Nephron progenitor cell (in vitro differentiated cells): ENCODE measurements around the gene RFC1.
"Not testable (repeated sequence)": the region's sequence is repeated elsewhere in the genome, so short reads cannot be mapped to it uniquely, and the experiment has no call there.

ENCODE experiments used
- DNase-seq: peaks from one replicate; pipeline ENCODE4 v3.0.0; 2021
- H3K27ac Mint-ChIP-seq: 2 replicates; pipeline ENCODE4 v1.8.0; 2021; ENCODE audit warnings: mild to moderate bottlenecking, moderate library complexity, mixed read lengths
- H3K27me3 Mint-ChIP-seq: 2 replicates; pipeline ENCODE4 v1.8.0; 2021; ENCODE audit warnings: mild to moderate bottlenecking, low read depth, mixed read lengths; ENCODE audit not compliant: poor library complexity
- H3K36me3 Mint-ChIP-seq: 2 replicates; pipeline ENCODE4 v1.8.0; 2021; ENCODE audit warnings: low read depth, mixed read lengths
- H3K4me1 Mint-ChIP-seq: 2 replicates; pipeline ENCODE4 v1.8.0; 2021; ENCODE audit warnings: mixed read lengths
- H3K4me3 Mint-ChIP-seq: 2 replicates; pipeline ENCODE4 v1.8.0; 2021; ENCODE audit warnings: mild to moderate bottlenecking, moderate library complexity, mixed read lengths
- H3K9me3 Mint-ChIP-seq: 2 replicates; pipeline ENCODE4 v1.8.0; 2021; ENCODE audit warnings: mild to moderate bottlenecking, moderate library complexity, mixed read lengths
- CTCF ChIP-seq: fragments of 200-600 bp; sonication (generic); IDR thresholded peaks from 2 replicates; pipeline ENCODE4 v1.5.0; 2021; ENCODE audit warnings: antibody characterized with exemption

Gene RFC1

GRCh38 chr4:39406763-39407583, 40.8 kb upstream of the RFC1 start, which contains the start of gene KLB:
Gene KLB (plus strand): TSS chr4:39406930. CDS start chr4:39406950, 20 bp downstream.
- no peak for TF ChIP-seq CTCF
- Mint-ChIP-seq H3K9me3 (no peaks in the 10 kb centered on the region), H3K4me1 (peaks cover 6% of the 10 kb centered on the region), H3K36me3 (no peaks in the 10 kb centered on the region), H3K27me3 (peaks cover 7% of the 10 kb centered on the region), H3K27ac (peak within 1 kb of the TSS; percentile 54), H3K4me3 (no peak within 1 kb of the TSS)
- DNase-seq: no peak

- not testable (repeated sequence) for H3K9me3 Mint-ChIP-seq, H3K4me1 Mint-ChIP-seq, H3K27me3 Mint-ChIP-seq
These were observed 35.5 kb upstream of the RFC1 start for GRCh38 chr4:39401640-39402039.

GRCh38 chr4:39394706-39395105, 28.5 kb upstream of the RFC1 start:
- no peak for DNase-seq

More at GRCh38 chr4:39401640-39402039, 35.5 kb upstream of the RFC1 start:
- H3K4me3 Mint-ChIP-seq, DNase-seq, H3K36me3 Mint-ChIP-seq, H3K27ac Mint-ChIP-seq: not testable (repeated sequence)

GRCh38 chr4:39390603-39391002, 24.4 kb upstream of the RFC1 start:
- H3K27me3 Mint-ChIP-seq: peaks cover 5% of the 10 kb centered on the region
- H3K27ac Mint-ChIP-seq: no peak overlapping the region
- H3K9me3 Mint-ChIP-seq: no peaks in the 10 kb centered on the region
- no peak overlapping the region for H3K4me3 Mint-ChIP-seq
- no peak for DNase-seq
- no peaks in the 10 kb centered on the region for H3K4me1 Mint-ChIP-seq
- TF ChIP-seq CTCF: no peak
- no peaks in the 10 kb centered on the region for H3K36me3 Mint-ChIP-seq

More at GRCh38 chr4:39394706-39395105, 28.5 kb upstream of the RFC1 start:
- Mint-ChIP-seq H3K9me3 (peaks cover 3% of the 10 kb centered on the region), H3K4me1 (no peaks in the 10 kb centered on the region), H3K27me3 (peaks cover 3% of the 10 kb centered on the region), H3K27ac (no peak overlapping the region), H3K36me3 (no peaks in the 10 kb centered on the region), H3K4me3 (no peak overlapping the region)
- no peak for TF ChIP-seq CTCF

GRCh38 chr4:39384563-39384962, 18.4 kb upstream of the RFC1 start:
- no peak for TF ChIP-seq CTCF
- Mint-ChIP-seq H3K27me3 (peaks cover 17% of the 10 kb centered on the region), H3K27ac (no peak overlapping the region), H3K4me1 (no peaks in the 10 kb centered on the region), H3K4me3 (no peak overlapping the region), H3K9me3 (peaks cover 6% of the 10 kb centered on the region), H3K36me3 (no peaks in the 10 kb centered on the region)
- DNase-seq: no peak

GRCh38 chr4:39383690-39384089, 17.5 kb upstream of the RFC1 start:
- no peaks in the 10 kb centered on the region for H3K4me1 Mint-ChIP-seq

More at GRCh38 chr4:39383690-39384089, 17.5 kb upstream of the RFC1 start:
- H3K27me3 Mint-ChIP-seq: peaks cover 17% of the 10 kb centered on the region
- H3K36me3 Mint-ChIP-seq: no peaks in the 10 kb centered on the region
- no peak for DNase-seq
- H3K4me3 Mint-ChIP-seq: no peak overlapping the region
- H3K27ac Mint-ChIP-seq: no peak overlapping the region
- no peak for TF ChIP-seq CTCF
- peaks cover 13% of the 10 kb centered on the region for H3K9me3 Mint-ChIP-seq
